Colonic mucosa (tissue), 4 donors: Measurements from ENCODE around the gene SVEP1. TPM values are rescaled to one million over a fixed set of nuclear protein-coding genes. Genes with fewer than 3 reads are reported as not detected.
"Not testable (repeated sequence)": the region's sequence is repeated elsewhere in the genome, so short reads cannot be mapped to it uniquely, and the experiment has no call there.

Experiments used
- DNase-seq: peaks from one replicate; pipeline ENCODE4 v3.0.0-alpha.2; 2020
- H3K27ac ChIP-seq: fragments of 200-600 bp; one replicate; pipeline ENCODE4 v1.8.0; 2021
- H3K27me3 ChIP-seq: fragments of 200-600 bp; one replicate; pipeline ENCODE4 v1.8.0; 2021
- H3K36me3 ChIP-seq: fragments of 200-600 bp; one replicate; pipeline ENCODE4 v1.8.0; 2021
- H3K4me1 ChIP-seq: fragments of 200-600 bp; one replicate; pipeline ENCODE4 v1.8.0; 2021; ENCODE audit warnings: mild to moderate bottlenecking
- H3K4me3 ChIP-seq: fragments of 200-600 bp; one replicate; pipeline ENCODE4 v1.8.0; 2021
- H3K9ac ChIP-seq, 2 donors: one replicate each; pipeline ENCODE4 v1.7.0; 2013; ENCODE audit warnings: control low read depth in 2 of 2, low read depth in 2 of 2, low read length in 2 of 2
- H3K9me3 ChIP-seq: fragments of 200-600 bp; one replicate; pipeline ENCODE4 v1.8.0; 2021
- intact Hi-C: fragments of 100-400 bp; cut with DNase I; formaldehyde crosslinking; loops from one replicate; pipeline ENCODE4 v1.14.1; 2022
- total RNA-seq, 2 donors: library from RNA; stranded (reverse); fragmentation: NEBNext Ultra II Directional in 1 of 2; extraction: Animal tissue kit (Norgen Biotek cat#: 25700) in 1 of 2; gene quantifications; one replicate each; pipeline ENCODE4 v1.2.1, GENCODE V29; 2021
- TF ChIP-seq, protein P1 (sequence below): fragments of 200-600 bp; IDR thresholded peaks from one replicate; pipeline ENCODE4 v1.8.0; 2022; ENCODE audit warnings: antibody characterized with exemption, mild to moderate bottlenecking
- donor health status: healthy.
- donor health status: DM: no; HTN: no; CAD: no.
- donor health status: DM: no; HTN: no; CAD: no.

Gene SVEP1
- total RNA-seq, 2 donors from 2014 or later = 2.1 to 9.7 TPM

- H3K4me1 ChIP-seq = no peaks in the 10 kb centered on the region
- TF ChIP-seq, protein P1, sequence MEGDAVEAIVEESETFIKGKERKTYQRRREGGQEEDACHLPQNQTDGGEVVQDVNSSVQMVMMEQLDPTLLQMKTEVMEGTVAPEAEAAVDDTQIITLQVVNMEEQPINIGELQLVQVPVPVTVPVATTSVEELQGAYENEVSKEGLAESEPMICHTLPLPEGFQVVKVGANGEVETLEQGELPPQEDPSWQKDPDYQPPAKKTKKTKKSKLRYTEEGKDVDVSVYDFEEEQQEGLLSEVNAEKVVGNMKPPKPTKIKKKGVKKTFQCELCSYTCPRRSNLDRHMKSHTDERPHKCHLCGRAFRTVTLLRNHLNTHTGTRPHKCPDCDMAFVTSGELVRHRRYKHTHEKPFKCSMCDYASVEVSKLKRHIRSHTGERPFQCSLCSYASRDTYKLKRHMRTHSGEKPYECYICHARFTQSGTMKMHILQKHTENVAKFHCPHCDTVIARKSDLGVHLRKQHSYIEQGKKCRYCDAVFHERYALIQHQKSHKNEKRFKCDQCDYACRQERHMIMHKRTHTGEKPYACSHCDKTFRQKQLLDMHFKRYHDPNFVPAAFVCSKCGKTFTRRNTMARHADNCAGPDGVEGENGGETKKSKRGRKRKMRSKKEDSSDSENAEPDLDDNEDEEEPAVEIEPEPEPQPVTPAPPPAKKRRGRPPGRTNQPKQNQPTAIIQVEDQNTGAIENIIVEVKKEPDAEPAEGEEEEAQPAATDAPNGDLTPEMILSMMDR = no peak
- no peak overlapping the region for H3K27ac ChIP-seq
- H3K27me3 ChIP-seq = no peaks in the 10 kb centered on the region
- intact Hi-C loops = no loop called here
- H3K36me3 ChIP-seq = no peaks in the 10 kb centered on the region
- DNase-seq = no peak
- H3K9me3 ChIP-seq = no peaks in the 10 kb centered on the region
- H3K9ac ChIP-seq = no peak overlapping the region
- H3K4me3 ChIP-seq = no peak overlapping the region
Observed at GRCh38 chr9:110382731-110383130, 196.8 kb downstream of the SVEP1 start.

- TF ChIP-seq, protein P1 = no peak
- intact Hi-C loops = no loop called here
Observed at GRCh38 chr9:110371411-110372007, 208.0 kb downstream of the SVEP1 start.

DNA sequence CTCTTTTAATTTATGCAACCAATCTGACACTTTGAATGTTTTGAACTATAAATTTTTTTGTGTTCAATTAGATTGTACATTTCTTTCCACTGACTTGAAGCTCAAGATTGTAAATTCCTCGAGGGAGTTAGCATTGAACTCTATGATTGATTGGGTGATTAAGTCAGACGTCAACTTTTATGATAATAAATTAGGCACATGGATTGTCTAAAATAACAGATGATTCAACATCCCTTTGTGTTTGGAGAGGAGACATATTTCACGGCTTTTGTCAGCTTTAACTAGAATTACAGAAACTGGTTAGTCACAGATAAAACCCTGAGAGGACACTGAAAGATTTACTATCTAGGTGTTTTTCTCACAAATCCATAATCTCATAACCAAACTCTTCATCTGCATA, 209.2 kb downstream of the SVEP1 start:
- Histone ChIP-seq H3K4me1 (no peaks in the 10 kb centered on the region), H3K9ac (no peak overlapping the region), H3K4me3 (no peak overlapping the region), H3K9me3 (no peaks in the 10 kb centered on the region), H3K36me3 (no peaks in the 10 kb centered on the region), H3K27ac (no peak overlapping the region), H3K27me3 (no peaks in the 10 kb centered on the region)
- DNase-seq = no peak
- intact Hi-C loops = no loop called here
- TF ChIP-seq, protein P1 = no peak

More at GRCh38 chr9:110371411-110372007, 208.0 kb downstream of the SVEP1 start:
- no peaks in the 10 kb centered on the region for H3K27me3 ChIP-seq
- H3K9me3 ChIP-seq = no peaks in the 10 kb centered on the region
- no peaks in the 10 kb centered on the region for H3K4me1 ChIP-seq
- no peaks in the 10 kb centered on the region for H3K36me3 ChIP-seq
- no peak for DNase-seq
- H3K4me3 ChIP-seq = no peak overlapping the region
- no peak overlapping the region for H3K9ac ChIP-seq
- no peak overlapping the region for H3K27ac ChIP-seq

- Histone ChIP-seq H3K9me3 (no peaks in the 10 kb centered on the region), H3K27ac (no peak overlapping the region), H3K4me1 (no peaks in the 10 kb centered on the region), H3K36me3 (no peaks in the 10 kb centered on the region), H3K27me3 (no peaks in the 10 kb centered on the region), H3K4me3 (no peak overlapping the region), H3K9ac (no peak overlapping the region)
- intact Hi-C loops = no loop called here
- TF ChIP-seq, protein P1 = no peak
- no peak for DNase-seq
Observed at GRCh38 chr9:110364451-110364850, 215.1 kb downstream of the SVEP1 start.

DNA sequence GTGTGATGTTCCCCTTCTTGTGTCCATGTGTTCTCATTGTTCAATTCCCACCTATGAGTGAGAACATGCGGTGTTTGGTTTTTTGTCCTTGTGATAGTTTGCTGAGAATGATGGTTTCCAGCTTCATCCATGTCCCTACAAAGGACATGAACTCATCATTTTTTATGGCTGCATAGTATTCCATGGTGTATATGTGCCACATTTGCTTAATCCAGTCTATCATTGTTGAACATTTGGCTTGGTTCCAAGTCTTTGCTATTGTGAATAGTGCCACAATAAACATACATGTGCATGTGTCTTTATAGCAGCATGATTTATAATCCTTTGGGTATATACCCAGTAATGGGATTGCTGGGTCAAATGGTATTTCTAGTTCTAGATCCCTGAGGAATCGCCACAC, 220.5 kb downstream of the SVEP1 start:
- H3K9ac ChIP-seq, H3K27me3 ChIP-seq, H3K9me3 ChIP-seq, H3K4me3 ChIP-seq, H3K36me3 ChIP-seq, H3K27ac ChIP-seq, DNase-seq, H3K4me1 ChIP-seq, intact Hi-C loops: not testable (repeated sequence)

- no peak overlapping the region for H3K27ac ChIP-seq
- no peaks in the 10 kb centered on the region for H3K9me3 ChIP-seq
- intact Hi-C loops = no loop called here
Observed at GRCh38 chr9:110357505-110357904, 222.0 kb downstream of the SVEP1 start.

More at GRCh38 chr9:110357505-110357904, 222.0 kb downstream of the SVEP1 start:
- H3K27me3 ChIP-seq = no peaks in the 10 kb centered on the region
- DNase-seq = no peak
- no peak overlapping the region for H3K4me3 ChIP-seq
- no peaks in the 10 kb centered on the region for H3K4me1 ChIP-seq
- no peak overlapping the region for H3K9ac ChIP-seq
- TF ChIP-seq, protein P1 = no peak
- no peaks in the 10 kb centered on the region for H3K36me3 ChIP-seq
